OCI-LY1 (cell line): ENCODE data around the gene HMGB3.
"Not testable (repeated sequence)": the region's sequence is repeated elsewhere in the genome, so short reads cannot be mapped to it uniquely, and the experiment has no call there.

Experiments
- H2AFZ ChIP-seq: fragments of 200-600 bp; sonication (generic), shearing (Covaris generic); 2 replicates; pipeline ENCODE4 v1.6.0; 2014; ENCODE audit warnings: antibody characterized with exemption, mild to moderate bottlenecking, low read length
- H3F3A ChIP-seq: fragments of 200-600 bp; sonication (generic), shearing (Covaris generic); 2 replicates; pipeline ENCODE4 v1.6.0; 2014; ENCODE audit warnings: mild to moderate bottlenecking, antibody characterized with exemption, low read length, moderate library complexity; ENCODE audit not compliant: insufficient read depth
- H3K27ac ChIP-seq: fragments of 200-600 bp; sonication (generic); 2 replicates; pipeline ENCODE4 v1.5.1; 2014; ENCODE audit warnings: low read length, mixed run types, mild to moderate bottlenecking, low read depth; ENCODE audit not compliant: poor library complexity, severe bottlenecking
- H3K27me3 ChIP-seq: fragments of 200-600 bp; sonication (generic); 2 replicates; pipeline ENCODE4 v1.6.0; 2014; ENCODE audit warnings: antibody characterized with exemption, mild to moderate bottlenecking, low read length, moderate library complexity; ENCODE audit not compliant: insufficient read depth
- H3K36me3 ChIP-seq: fragments of 200-600 bp; sonication (generic); 2 replicates; pipeline ENCODE4 v1.6.1; 2014; ENCODE audit warnings: mild to moderate bottlenecking, antibody characterized with exemption, low read length, moderate library complexity, mixed read lengths; ENCODE audit not compliant: insufficient read depth
- H3K4me1 ChIP-seq: fragments of 200-600 bp; sonication (generic); 2 replicates; pipeline ENCODE4 v1.5.1; 2014; ENCODE audit warnings: mild to moderate bottlenecking, low read length, moderate library complexity; ENCODE audit not compliant: insufficient read depth, severe bottlenecking
- H3K4me2 ChIP-seq: fragments of 200-600 bp; sonication (generic), shearing (Covaris generic); 2 replicates; pipeline ENCODE4 v1.6.1; 2014; ENCODE audit warnings: low read length
- H3K4me3 ChIP-seq: fragments of 200-600 bp; sonication (generic); 2 replicates; pipeline ENCODE4 v1.5.1; 2014; ENCODE audit warnings: low read length, low read depth, mild to moderate bottlenecking, mixed read lengths; ENCODE audit not compliant: poor library complexity, severe bottlenecking
- H3K79me2 ChIP-seq: fragments of 200-600 bp; shearing (Covaris generic); 2 replicates; pipeline ENCODE4 v1.6.1; 2016; ENCODE audit warnings: mixed run types, low read length, mixed read lengths; ENCODE audit not compliant: insufficient read depth
- H3K9ac ChIP-seq: fragments of 200-600 bp; sonication (generic), shearing (Covaris generic); 2 replicates; pipeline ENCODE4 v1.6.1; 2014; ENCODE audit warnings: mild to moderate bottlenecking, low read length, mixed read lengths
- H3K9me2 ChIP-seq: fragments of 200-600 bp; sonication (generic), shearing (Covaris generic); 2 replicates; pipeline ENCODE4 v1.6.1; 2014; ENCODE audit warnings: low read depth, mild to moderate bottlenecking, low read length, mixed read lengths
- H3K9me3 ChIP-seq: fragments of 200-600 bp; shearing (Covaris generic); 2 replicates; pipeline ENCODE4 v1.6.1; 2014; ENCODE audit warnings: low read length, mixed read lengths
- H4K20me1 ChIP-seq: fragments of 200-600 bp; sonication (generic), shearing (Covaris generic); 2 replicates; pipeline ENCODE4 v1.6.0; 2016; ENCODE audit warnings: mild to moderate bottlenecking, low read length; ENCODE audit not compliant: insufficient read depth
- EZH2 ChIP-seq: fragments of 200-600 bp; sonication (generic), shearing (Covaris generic); IDR thresholded peaks from 2 replicates; pipeline ENCODE4 v1.8.0; 2017; ENCODE audit warnings: borderline replicate concordance, mixed run types, mild to moderate bottlenecking, antibody characterized with exemption, low read length, moderate library complexity, mixed read lengths
- TF ChIP-seq, protein P1 (sequence below): fragments of 200-600 bp; sonication (generic), shearing (Covaris generic); IDR thresholded peaks from 2 replicates; pipeline ENCODE4 v1.5.1; 2017; ENCODE audit warnings: mild to moderate bottlenecking, antibody characterized with exemption, low read length, moderate library complexity, mixed read lengths

HMGB3 gene

DNA sequence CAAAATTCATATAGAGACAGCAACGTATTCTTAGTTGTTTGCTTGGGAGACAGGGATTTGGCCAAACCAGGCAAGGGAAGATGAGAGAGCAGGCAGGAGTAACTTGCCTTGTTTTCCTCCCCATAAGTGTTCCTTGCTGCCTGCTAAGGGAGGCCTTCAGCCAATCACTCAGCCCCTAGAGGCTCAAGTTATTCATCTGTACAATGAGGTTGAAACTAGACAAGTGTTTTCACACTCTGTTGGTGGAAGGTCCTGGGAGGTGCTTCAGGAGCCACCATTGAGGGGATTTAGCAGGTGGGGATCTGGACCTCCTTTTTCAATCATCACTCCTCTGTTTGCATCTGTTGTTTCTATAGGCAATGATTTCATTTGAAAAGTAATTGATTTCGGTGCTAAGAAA lies 23.6 kb upstream of the HMGB3 start:
- Histone ChIP-seq H2AFZ (no peak overlapping the region), H3K79me2 (no peaks in the 10 kb centered on the region), H3K27ac (no peak overlapping the region), H3K9me3 (no peaks in the 10 kb centered on the region), H3K27me3 (no peaks in the 10 kb centered on the region), H4K20me1 (no peaks in the 10 kb centered on the region), H3K4me3 (no peak overlapping the region), H3F3A (no peaks in the 10 kb centered on the region), H3K4me1 (no peaks in the 10 kb centered on the region), H3K9ac (no peak overlapping the region), H3K9me2 (no peaks in the 10 kb centered on the region), H3K4me2 (no peak overlapping the region), H3K36me3 (no peaks in the 10 kb centered on the region)
- TF ChIP-seq, protein P1, sequence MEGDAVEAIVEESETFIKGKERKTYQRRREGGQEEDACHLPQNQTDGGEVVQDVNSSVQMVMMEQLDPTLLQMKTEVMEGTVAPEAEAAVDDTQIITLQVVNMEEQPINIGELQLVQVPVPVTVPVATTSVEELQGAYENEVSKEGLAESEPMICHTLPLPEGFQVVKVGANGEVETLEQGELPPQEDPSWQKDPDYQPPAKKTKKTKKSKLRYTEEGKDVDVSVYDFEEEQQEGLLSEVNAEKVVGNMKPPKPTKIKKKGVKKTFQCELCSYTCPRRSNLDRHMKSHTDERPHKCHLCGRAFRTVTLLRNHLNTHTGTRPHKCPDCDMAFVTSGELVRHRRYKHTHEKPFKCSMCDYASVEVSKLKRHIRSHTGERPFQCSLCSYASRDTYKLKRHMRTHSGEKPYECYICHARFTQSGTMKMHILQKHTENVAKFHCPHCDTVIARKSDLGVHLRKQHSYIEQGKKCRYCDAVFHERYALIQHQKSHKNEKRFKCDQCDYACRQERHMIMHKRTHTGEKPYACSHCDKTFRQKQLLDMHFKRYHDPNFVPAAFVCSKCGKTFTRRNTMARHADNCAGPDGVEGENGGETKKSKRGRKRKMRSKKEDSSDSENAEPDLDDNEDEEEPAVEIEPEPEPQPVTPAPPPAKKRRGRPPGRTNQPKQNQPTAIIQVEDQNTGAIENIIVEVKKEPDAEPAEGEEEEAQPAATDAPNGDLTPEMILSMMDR: no peak
- TF ChIP-seq EZH2: no peak

DNA sequence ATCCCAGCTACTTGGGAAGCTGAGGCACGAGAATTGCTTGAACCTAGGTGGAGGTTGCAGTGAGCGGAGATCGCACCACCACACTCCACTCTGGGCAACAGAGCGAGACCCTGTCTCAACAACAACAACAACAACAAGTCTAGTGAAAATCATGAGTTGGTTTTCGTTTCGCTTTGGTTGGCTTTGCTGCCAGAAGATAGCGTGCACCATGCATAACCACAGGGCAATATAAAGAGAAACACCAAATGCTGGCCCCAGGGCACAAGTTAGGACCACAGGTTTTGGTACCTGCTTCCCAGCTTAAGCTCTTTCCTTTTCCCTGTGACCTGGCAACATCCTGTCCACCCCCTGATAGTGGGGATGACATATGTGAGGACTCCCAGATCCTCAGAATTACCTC lies 21.5 kb upstream of the HMGB3 start:
- no peak overlapping the region for H3K27ac ChIP-seq
- H2AFZ ChIP-seq: no peak overlapping the region
- H3K9me3 ChIP-seq: no peaks in the 10 kb centered on the region
- no peaks in the 10 kb centered on the region for H3K79me2 ChIP-seq
- no peak overlapping the region for H3K9ac ChIP-seq
- H3K4me2 ChIP-seq: no peak overlapping the region
- H3K27me3 ChIP-seq: no peaks in the 10 kb centered on the region
- no peaks in the 10 kb centered on the region for H3K9me2 ChIP-seq
- no peaks in the 10 kb centered on the region for H3F3A ChIP-seq
- no peaks in the 10 kb centered on the region for H4K20me1 ChIP-seq
- TF ChIP-seq EZH2: no peak
- TF ChIP-seq, protein P1: no peak
- no peaks in the 10 kb centered on the region for H3K36me3 ChIP-seq
- H3K4me1 ChIP-seq: no peaks in the 10 kb centered on the region
- no peak overlapping the region for H3K4me3 ChIP-seq

DNA sequence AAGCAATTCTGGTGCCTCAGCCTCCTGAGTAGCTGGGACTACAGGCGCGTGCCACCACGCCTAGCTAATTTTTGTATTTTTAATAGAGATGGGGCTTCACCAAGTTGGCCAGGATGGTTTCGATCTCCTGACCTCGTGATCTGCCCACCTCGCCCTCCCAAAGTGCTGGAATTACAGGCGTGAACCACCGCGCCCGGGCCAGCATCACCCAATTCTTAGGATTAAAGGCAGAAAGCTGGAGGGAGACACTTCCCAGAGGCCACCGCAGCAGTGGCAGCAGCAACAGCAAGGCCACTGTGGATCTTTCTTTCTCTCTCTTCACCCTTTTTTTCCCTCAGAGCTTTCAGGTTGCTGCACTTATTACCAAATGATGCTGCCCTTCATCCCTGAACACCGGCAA lies 18.7 kb upstream of the HMGB3 start:
- not testable (repeated sequence) for H3F3A ChIP-seq, H3K4me1 ChIP-seq, H3K4me3 ChIP-seq, H4K20me1 ChIP-seq, H2AFZ ChIP-seq, H3K36me3 ChIP-seq, H3K27me3 ChIP-seq, H3K79me2 ChIP-seq, H3K27ac ChIP-seq, H3K9me2 ChIP-seq, H3K9ac ChIP-seq, H3K4me2 ChIP-seq, H3K9me3 ChIP-seq

DNA sequence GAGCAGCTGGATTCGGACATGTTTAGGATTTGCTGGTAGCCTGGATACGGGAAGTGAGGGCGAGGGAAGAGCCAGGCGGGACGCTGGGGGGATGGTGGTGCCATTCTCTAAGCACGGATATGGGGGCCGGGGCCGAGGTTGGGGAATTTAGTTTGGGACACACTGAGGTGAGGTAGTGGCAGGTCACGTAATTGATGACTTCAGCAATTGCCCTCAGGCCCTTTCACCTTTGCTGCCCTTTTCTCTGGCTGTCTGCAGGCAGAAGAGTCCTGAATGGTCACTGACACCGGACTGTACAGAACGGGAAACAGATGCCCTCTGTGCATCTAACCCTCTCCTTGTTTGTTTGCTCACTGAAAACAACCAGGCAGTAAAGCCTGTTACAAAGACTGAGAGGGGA lies 16.9 kb upstream of the HMGB3 start:
- H3K9ac ChIP-seq: no peak overlapping the region
- H3K4me3 ChIP-seq: no peak overlapping the region
- H3K27ac ChIP-seq: no peak overlapping the region
- no peaks in the 10 kb centered on the region for H3K4me1 ChIP-seq
- no peaks in the 10 kb centered on the region for H3K9me2 ChIP-seq
- no peak overlapping the region for H3K4me2 ChIP-seq
- TF ChIP-seq EZH2: no peak
- TF ChIP-seq, protein P1: no peak
- H3K9me3 ChIP-seq: no peaks in the 10 kb centered on the region
- H3K79me2 ChIP-seq: no peaks in the 10 kb centered on the region
- H2AFZ ChIP-seq: no peak overlapping the region
- H3K27me3 ChIP-seq: no peaks in the 10 kb centered on the region
- no peaks in the 10 kb centered on the region for H3F3A ChIP-seq
- no peaks in the 10 kb centered on the region for H3K36me3 ChIP-seq
- no peaks in the 10 kb centered on the region for H4K20me1 ChIP-seq
